GM23338 (cell line): ENCODE results near the gene CLCN4. TPM values are rescaled to one million over a fixed set of nuclear protein-coding genes. Genes with fewer than 3 reads are reported as not detected.

Experiments used
- ATAC-seq: fragments of 200-7000 bp; cut with Tn5 transposase; 3 replicates; pipeline ENCODE4 v1.9.1; 2020
- DNase-seq: peaks from one replicate; pipeline ENCODE4 v3.0.0-alpha.2; 2015; ENCODE audit warnings: low spot score
- H2AFZ ChIP-seq: fragments of 200-600 bp; sonication (generic); 2 replicates; pipeline ENCODE4 v1.8.0; 2016; ENCODE audit warnings: antibody characterized with exemption, mild to moderate bottlenecking, moderate library complexity
- H3F3A ChIP-seq: fragments of 200-600 bp; sonication (generic); replicated peaks from 2 replicates; pipeline ENCODE4 v1.8.0; 2017; ENCODE audit warnings: antibody characterized with exemption, mixed run types, low read depth
- H3K27ac ChIP-seq: fragments of 200-600 bp; sonication (generic); 2 replicates; pipeline ENCODE4 v1.6.1; 2016; ENCODE audit warnings: low read depth
- H3K27me3 ChIP-seq: fragments of 200-600 bp; sonication (generic); 2 replicates; pipeline ENCODE4 v1.8.0; 2016; ENCODE audit warnings: mild to moderate bottlenecking, mixed run types, moderate library complexity; ENCODE audit not compliant: insufficient read depth
- H3K36me3 ChIP-seq: fragments of 200-600 bp; sonication (generic); 2 replicates; pipeline ENCODE4 v1.8.0; 2016; ENCODE audit warnings: mild to moderate bottlenecking; ENCODE audit not compliant: insufficient read depth
- H3K4me1 ChIP-seq: fragments of 200-600 bp; sonication (generic); 2 replicates; pipeline ENCODE4 v1.8.0; 2016; ENCODE audit warnings: mild to moderate bottlenecking, moderate library complexity; ENCODE audit not compliant: insufficient read depth
- H3K4me2 ChIP-seq: fragments of 200-600 bp; sonication (generic); 2 replicates; pipeline ENCODE4 v1.7.1; 2017; ENCODE audit warnings: mixed run types
- H3K4me3 ChIP-seq: fragments of 200-600 bp; sonication (generic); 2 replicates; pipeline ENCODE4 v1.6.1; 2016; ENCODE audit warnings: mixed run types
- H3K79me2 ChIP-seq: fragments of 200-600 bp; sonication (generic); replicated peaks from 2 replicates; pipeline ENCODE4 v1.8.0; 2017; ENCODE audit warnings: mild to moderate bottlenecking; ENCODE audit not compliant: insufficient read depth
- H3K9me2 ChIP-seq: fragments of 200-600 bp; sonication (generic); 2 replicates; pipeline ENCODE4 v1.8.0; 2017; ENCODE audit not compliant: insufficient read depth
- H4K20me1 ChIP-seq: fragments of 200-600 bp; sonication (generic); replicated peaks from 2 replicates; pipeline ENCODE4 v1.8.0; 2017; ENCODE audit warnings: mild to moderate bottlenecking; ENCODE audit not compliant: insufficient read depth
- H3K27ac Mint-ChIP-seq: 2 replicates; pipeline ENCODE4 v1.8.0; 2020; ENCODE audit warnings: inconsistent platforms, mild to moderate bottlenecking, moderate library complexity, mixed read lengths
- H3K27me3 Mint-ChIP-seq: 3 replicates; pipeline ENCODE4 v1.8.0; 2022; ENCODE audit warnings: low read depth, mild to moderate bottlenecking, moderate library complexity, mixed read lengths, inconsistent platforms; ENCODE audit not compliant: insufficient read depth, poor library complexity
- H3K36me3 Mint-ChIP-seq: 3 replicates; pipeline ENCODE4 v1.8.0; 2021; ENCODE audit warnings: low read depth, mild to moderate bottlenecking, inconsistent platforms, moderate library complexity, mixed read lengths
- H3K4me1 Mint-ChIP-seq: 3 replicates; pipeline ENCODE4 v1.8.0; 2020; ENCODE audit warnings: mild to moderate bottlenecking, inconsistent platforms, mixed read lengths
- H3K4me3 Mint-ChIP-seq: 3 replicates; pipeline ENCODE4 v1.8.0; 2021; ENCODE audit warnings: moderate library complexity, mild to moderate bottlenecking, inconsistent platforms, mixed read lengths
- H3K9me3 Mint-ChIP-seq: 3 replicates; pipeline ENCODE4 v1.8.0; 2020; ENCODE audit warnings: moderate library complexity, mild to moderate bottlenecking, inconsistent platforms, mixed read lengths
- CREB1 ChIP-seq: fragments of 250-450 bp; sonication (Bioruptor Pico); IDR thresholded peaks from 2 replicates; pipeline ENCODE4 v1.5.0; 2020; ENCODE audit warnings: low read depth, mild to moderate bottlenecking, moderate library complexity
- ETS1 ChIP-seq: IDR thresholded peaks from 2 replicates; pipeline ENCODE4 v1.6.1; 2016; ENCODE audit warnings: antibody characterized with exemption
- EZH2phosphoT487 ChIP-seq: fragments of 200-600 bp; sonication (generic); IDR thresholded peaks from one replicate; pipeline ENCODE4 v1.8.1; 2018; ENCODE audit warnings: antibody characterized with exemption; ENCODE audit not compliant: unreplicated experiment
- JUNB ChIP-seq: IDR thresholded peaks from one replicate; pipeline ENCODE4 v1.6.1; 2016; ENCODE audit warnings: antibody characterized with exemption; ENCODE audit not compliant: unreplicated experiment
- NANOG ChIP-seq: IDR thresholded peaks from 2 replicates; pipeline ENCODE4 v1.6.1; 2016; ENCODE audit warnings: antibody characterized with exemption, borderline replicate concordance
- POLR2AphosphoS5 ChIP-seq: IDR thresholded peaks from 2 replicates; pipeline ENCODE4 v1.6.1; 2016; ENCODE audit warnings: antibody characterized with exemption, low read depth
- REST ChIP-seq: IDR thresholded peaks from one replicate; pipeline ENCODE4 v1.6.1; 2018; ENCODE audit warnings: antibody characterized with exemption; ENCODE audit not compliant: unreplicated experiment
- STAT1 ChIP-seq: IDR thresholded peaks from one replicate; pipeline ENCODE4 v1.6.1; 2016; ENCODE audit warnings: antibody characterized with exemption; ENCODE audit not compliant: unreplicated experiment
- ZNF114 ChIP-seq: fragments of 250-450 bp; sonication (Bioruptor Pico); IDR thresholded peaks from 2 replicates; pipeline ENCODE4 v1.5.0; 2020; ENCODE audit warnings: mild to moderate bottlenecking, moderate library complexity
- ZNF331 ChIP-seq: fragments of 250-450 bp; sonication (Bioruptor Pico); IDR thresholded peaks from 2 replicates; pipeline ENCODE4 v1.5.0; 2020; ENCODE audit warnings: low read depth, mild to moderate bottlenecking, moderate library complexity
- polyA plus RNA-seq: library from polyadenylated mRNA; unstranded; fragments of >200 nt; fragmentation: Nextera tagmentation; extraction: Ambion mirVana; gene quantifications from 2 replicates; pipeline ENCODE4 v1.2.1, GENCODE V29; 2016
- total RNA-seq: library from RNA; depleted of rRNA; stranded (reverse); fragments of >200 nt; shearing (Covaris generic); gene quantifications from 2 replicates; pipeline ENCODE4 v1.2.3, GENCODE V29; 2014
- TF ChIP-seq, protein P1 (sequence below), 2 experiments: fragments of 200-600 bp in 1 of 2; sonication (generic) in 1 of 2; conservative IDR thresholded peaks; 2 replicates each; pipeline versions ENCODE4 v1.5.1 to v1.6.1; 2016 to 2017; ENCODE audit warnings: antibody characterized with exemption in 2 of 2, low read depth in 2 of 2, mild to moderate bottlenecking in 2 of 2, moderate library complexity in 1 of 2

CLCN4 gene
- total and polyA plus RNA-seq, 2 experiments from 2014 or later: 1.2 to 4.9 TPM

GRCh38 chrX:10140264-10140663, 16.5 kb upstream of the CLCN4 start:
- no peak overlapping the region for H3K4me2 ChIP-seq
- no peak for ATAC-seq
- no peaks in the 10 kb centered on the region for H3K27me3 ChIP-seq
- H3K4me3 ChIP-seq: no peak overlapping the region
- DNase-seq: no peak
- Mint-ChIP-seq H3K9me3 (no peaks in the 10 kb centered on the region), H3K36me3 (peaks cover 35% of the 10 kb centered on the region), H3K27me3 (no peaks in the 10 kb centered on the region), H3K27ac (no peak overlapping the region), H3K4me1 (no peaks in the 10 kb centered on the region), H3K4me3 (no peak overlapping the region)
- no peak overlapping the region for H3K27ac ChIP-seq
- H4K20me1 ChIP-seq: no peaks in the 10 kb centered on the region
- H3K4me1 ChIP-seq: no peaks in the 10 kb centered on the region
- H3K79me2 ChIP-seq: no peaks in the 10 kb centered on the region
- no peaks in the 10 kb centered on the region for H3K36me3 ChIP-seq
- no peaks in the 10 kb centered on the region for H3K9me2 ChIP-seq
- H2AFZ ChIP-seq: no peak overlapping the region
- TF ChIP-seq, protein P1, sequence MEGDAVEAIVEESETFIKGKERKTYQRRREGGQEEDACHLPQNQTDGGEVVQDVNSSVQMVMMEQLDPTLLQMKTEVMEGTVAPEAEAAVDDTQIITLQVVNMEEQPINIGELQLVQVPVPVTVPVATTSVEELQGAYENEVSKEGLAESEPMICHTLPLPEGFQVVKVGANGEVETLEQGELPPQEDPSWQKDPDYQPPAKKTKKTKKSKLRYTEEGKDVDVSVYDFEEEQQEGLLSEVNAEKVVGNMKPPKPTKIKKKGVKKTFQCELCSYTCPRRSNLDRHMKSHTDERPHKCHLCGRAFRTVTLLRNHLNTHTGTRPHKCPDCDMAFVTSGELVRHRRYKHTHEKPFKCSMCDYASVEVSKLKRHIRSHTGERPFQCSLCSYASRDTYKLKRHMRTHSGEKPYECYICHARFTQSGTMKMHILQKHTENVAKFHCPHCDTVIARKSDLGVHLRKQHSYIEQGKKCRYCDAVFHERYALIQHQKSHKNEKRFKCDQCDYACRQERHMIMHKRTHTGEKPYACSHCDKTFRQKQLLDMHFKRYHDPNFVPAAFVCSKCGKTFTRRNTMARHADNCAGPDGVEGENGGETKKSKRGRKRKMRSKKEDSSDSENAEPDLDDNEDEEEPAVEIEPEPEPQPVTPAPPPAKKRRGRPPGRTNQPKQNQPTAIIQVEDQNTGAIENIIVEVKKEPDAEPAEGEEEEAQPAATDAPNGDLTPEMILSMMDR (conservative IDR thresholded peaks at IDR 0.05; ENCODE audit: low read depth in 2 of 2): no peak
- TF ChIP-seq ZNF114 (CRISPR knock-in tag) (no peak), STAT1 (no peak), JUNB (no peak), POLR2AphosphoS5 (no peak), CREB1 (CRISPR knock-in tag) (no peak), ETS1 (no peak), ZNF331 (no peak)
- H3F3A ChIP-seq: no peaks in the 10 kb centered on the region

DNA sequence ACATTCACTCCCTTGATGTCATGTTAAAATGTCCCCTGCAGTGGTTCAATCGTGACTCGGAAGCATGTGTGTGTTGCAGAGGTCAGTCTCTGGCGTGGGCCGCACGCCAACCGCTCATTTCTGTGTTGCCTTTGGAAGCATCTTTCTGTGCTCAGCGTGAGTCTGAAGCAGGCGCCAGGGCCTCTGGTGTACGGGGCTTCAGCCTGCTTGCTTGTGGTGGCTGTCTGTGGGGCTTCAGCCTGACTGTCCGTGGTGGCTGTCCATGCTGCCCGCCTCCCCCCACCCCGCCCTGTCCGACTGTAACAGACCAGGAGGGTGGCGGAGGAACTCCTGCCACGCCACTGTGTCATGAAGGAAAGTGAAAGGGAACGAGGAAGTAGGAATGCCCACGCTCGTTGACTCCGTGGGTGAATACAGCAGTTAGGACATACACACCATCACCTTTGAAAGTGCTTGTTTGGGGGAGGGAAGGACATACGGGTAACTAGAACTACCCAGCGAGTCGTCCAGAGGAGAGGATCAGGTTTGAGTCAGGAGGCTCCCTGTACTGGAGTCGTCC, 14.7 kb upstream of the CLCN4 start:
- Histone ChIP-seq H3K79me2 (no peaks in the 10 kb centered on the region), H3K9me2 (no peaks in the 10 kb centered on the region), H3K4me1 (no peaks in the 10 kb centered on the region), H3F3A (no peaks in the 10 kb centered on the region), H3K27ac (no peak overlapping the region), H3K36me3 (no peaks in the 10 kb centered on the region), H2AFZ (no peak overlapping the region), H3K4me3 (no peak overlapping the region), H4K20me1 (no peaks in the 10 kb centered on the region), H3K27me3 (no peaks in the 10 kb centered on the region), H3K4me2 (no peak overlapping the region)
- no peaks in the 10 kb centered on the region for H3K4me1 Mint-ChIP-seq
- no peak overlapping the region for H3K4me3 Mint-ChIP-seq
- no peak for DNase-seq
- H3K27me3 Mint-ChIP-seq: peaks cover 3% of the 10 kb centered on the region
- peaks cover 43% of the 10 kb centered on the region for H3K36me3 Mint-ChIP-seq
- no peak overlapping the region for H3K27ac Mint-ChIP-seq
- no peaks in the 10 kb centered on the region for H3K9me3 Mint-ChIP-seq
- ATAC-seq: no peak
- TF ChIP-seq STAT1: no peak
- TF ChIP-seq ETS1: no peak
- TF ChIP-seq EZH2phosphoT487: no peak
- no peak for TF ChIP-seq NANOG
- no peak for TF ChIP-seq REST
